Left kidney (tissue), 2 donors: Measurements from ENCODE around the gene HEPH. TPM values are rescaled to one million over a fixed set of nuclear protein-coding genes. Genes with fewer than 3 reads are reported as not detected.
"Not testable (repeated sequence)": the region's sequence is repeated elsewhere in the genome, so short reads cannot be mapped to it uniquely, and the experiment has no call there.

ENCODE experiments used
- DNase-seq: peaks from one replicate; pipeline ENCODE4 v3.0.0-alpha.2; 2013
- polyA plus RNA-seq: library from polyadenylated mRNA; unstranded; fragments of 120-200 nt; gene quantifications from one replicate; pipeline ENCODE4 v1.2.1, GENCODE V29; 2013; ENCODE audit not compliant: insufficient read length

Gene HEPH
- polyA plus RNA-seq, 1 donor, result 53.6 TPM

- DNase-seq, result no peak
Measured at GRCh38 chrX:66203114-66203513, 39.1 kb downstream of the HEPH start.

- DNase-seq, result no peak
Measured at GRCh38 chrX:66221856-66222255, 57.8 kb downstream of the HEPH start.

GRCh38 chrX:66232296-66232695, 68.2 kb downstream of the HEPH start:
- no peak for DNase-seq

- DNase-seq, result no peak
Measured at GRCh38 chrX:66233209-66233608, 69.2 kb downstream of the HEPH start.

- DNase-seq, result not testable (repeated sequence)
Measured at GRCh38 chrX:66233904-66234303, 69.9 kb downstream of the HEPH start.

GRCh38 chrX:66255359-66255967, 91.4 kb downstream of the HEPH start:
- no peak for DNase-seq

GRCh38 chrX:66262807-66263206, 98.8 kb downstream of the HEPH start:
- DNase-seq, result no peak

Other genes with a start within 250 kb of the HEPH start
- 5.7 TPM for gene VSIG4, start 124.2 kb upstream of the HEPH start, polyA plus RNA-seq